Activated CD8-positive, alpha-beta T cell treated with anti-CD3 and anti-CD28 coated beads, Interleukin-2, amount 10 ng/mL, durations not matched to agents 7 days and 5 days (primary cell): ENCODE data around the gene GNAQ. TPM values are rescaled to one million over a fixed set of nuclear protein-coding genes. Genes with fewer than 3 reads are reported as not detected.

ENCODE experiments used
- ATAC-seq: fragments of 150-1000 bp; cut with Tn5 transposase; one replicate; pipeline ENCODE4 v1.10.0; 2021; ENCODE audit warnings: moderate library complexity
- CTCF ChIA-PET: fragments of 350-600 bp; sonication (Branson Sonifier 250); formaldehyde crosslinking; loops from one replicate; lab custom pipeline; 2021; ENCODE audit warnings: antibody characterized with exemption; lab: Charles Lee
- POLR2A ChIA-PET: fragments of 350-600 bp; sonication (Branson Sonifier 250); formaldehyde crosslinking; loops from one replicate; lab custom pipeline; 2021; ENCODE audit warnings: antibody characterized with exemption; lab: Charles Lee
- DNase-seq: peaks from one replicate; pipeline ENCODE4 v3.0.0-alpha.2; 2020
- H3K27ac Mint-ChIP-seq: one replicate; pipeline ENCODE4 v1.8.0; 2021; ENCODE audit warnings: mild to moderate bottlenecking, mixed read lengths
- H3K27me3 Mint-ChIP-seq: one replicate; pipeline ENCODE4 v1.8.0; 2021; ENCODE audit warnings: low read depth, mixed read lengths
- H3K36me3 Mint-ChIP-seq: one replicate; pipeline ENCODE4 v1.8.0; 2021; ENCODE audit warnings: low read depth, mixed read lengths
- H3K4me1 Mint-ChIP-seq: one replicate; pipeline ENCODE4 v1.8.0; 2021; ENCODE audit warnings: low read depth, mixed read lengths
- H3K4me3 Mint-ChIP-seq: one replicate; pipeline ENCODE4 v1.8.0; 2021; ENCODE audit warnings: mild to moderate bottlenecking, mixed read lengths
- H3K9me3 Mint-ChIP-seq: one replicate; pipeline ENCODE4 v1.8.0; 2022; ENCODE audit warnings: mixed read lengths; ENCODE audit not compliant: insufficient read depth
- total RNA-seq, 2 experiments: library from RNA; stranded (reverse); gene quantifications; one replicate each; pipeline ENCODE4 v1.2.3, GENCODE V29; 2021

The GNAQ gene
- total RNA-seq, 2 experiments from 2014 or later = 29.0 to 29.7 TPM

DNA sequence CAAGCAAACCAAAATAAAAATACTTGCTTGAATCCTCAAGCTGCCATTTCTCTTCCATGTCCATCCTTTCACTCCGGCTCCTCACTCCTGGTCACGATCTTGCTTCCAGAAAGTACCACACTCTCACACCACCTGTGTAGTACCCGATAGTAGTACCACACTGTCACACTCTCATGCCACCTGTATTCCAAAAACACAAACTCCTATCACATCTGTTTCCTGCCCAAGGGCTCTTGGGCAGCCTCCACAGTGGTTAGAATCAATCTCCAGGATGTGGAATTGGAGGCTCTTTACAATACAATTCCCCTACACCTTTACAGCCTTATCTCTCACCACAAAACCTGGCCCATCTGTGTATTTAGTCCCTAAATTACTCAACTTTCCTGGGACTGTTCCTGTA lies 130.6 kb downstream of the GNAQ start:
- ChIA-PET POLR2A (no interaction called here), CTCF (no interaction called here)
- peaks cover 9% of the 10 kb centered on the region for H3K36me3 Mint-ChIP-seq
- H3K27me3 Mint-ChIP-seq = no peaks in the 10 kb centered on the region
- no peaks in the 10 kb centered on the region for H3K9me3 Mint-ChIP-seq
- no peak for DNase-seq
- H3K4me1 Mint-ChIP-seq = peaks cover 24% of the 10 kb centered on the region
- no peak overlapping the region for H3K27ac Mint-ChIP-seq
- H3K4me3 Mint-ChIP-seq = no peak overlapping the region
- no peak for ATAC-seq

GRCh38 chr9:77899679-77900354 lies 131.8 kb downstream of the GNAQ start:
- DNase-seq (no peak), ATAC-seq (no peak)
- Mint-ChIP-seq H3K4me1 (peaks cover 22% of the 10 kb centered on the region), H3K27ac (no peak overlapping the region), H3K4me3 (no peak overlapping the region), H3K27me3 (no peaks in the 10 kb centered on the region), H3K9me3 (no peaks in the 10 kb centered on the region), H3K36me3 (peaks cover 13% of the 10 kb centered on the region)
- ChIA-PET POLR2A (no interaction called here), CTCF (interaction anchor here (0.7 to 1.7 kb wide), 4 partner anchors 13 to 135 kb away, joined by 3 to 4 read pairs (median 3); no protein-coding TSS in a partner anchor)

- H3K27me3 Mint-ChIP-seq = no peaks in the 10 kb centered on the region
- ChIA-PET CTCF (interaction anchor here (0.8 to 1.7 kb wide), 3 partner anchors 8 to 136 kb away, joined by 3 to 4 read pairs (median 3); no protein-coding TSS in a partner anchor), POLR2A (no interaction called here)
- peaks cover 13% of the 10 kb centered on the region for H3K36me3 Mint-ChIP-seq
- no peak overlapping the region for H3K27ac Mint-ChIP-seq
- no peak overlapping the region for H3K4me3 Mint-ChIP-seq
- DNase-seq (no peak), ATAC-seq (no peak)
- H3K9me3 Mint-ChIP-seq = no peaks in the 10 kb centered on the region
- H3K4me1 Mint-ChIP-seq = peaks cover 22% of the 10 kb centered on the region
Observed at GRCh38 chr9:77898864-77899263, 132.7 kb downstream of the GNAQ start.

DNA sequence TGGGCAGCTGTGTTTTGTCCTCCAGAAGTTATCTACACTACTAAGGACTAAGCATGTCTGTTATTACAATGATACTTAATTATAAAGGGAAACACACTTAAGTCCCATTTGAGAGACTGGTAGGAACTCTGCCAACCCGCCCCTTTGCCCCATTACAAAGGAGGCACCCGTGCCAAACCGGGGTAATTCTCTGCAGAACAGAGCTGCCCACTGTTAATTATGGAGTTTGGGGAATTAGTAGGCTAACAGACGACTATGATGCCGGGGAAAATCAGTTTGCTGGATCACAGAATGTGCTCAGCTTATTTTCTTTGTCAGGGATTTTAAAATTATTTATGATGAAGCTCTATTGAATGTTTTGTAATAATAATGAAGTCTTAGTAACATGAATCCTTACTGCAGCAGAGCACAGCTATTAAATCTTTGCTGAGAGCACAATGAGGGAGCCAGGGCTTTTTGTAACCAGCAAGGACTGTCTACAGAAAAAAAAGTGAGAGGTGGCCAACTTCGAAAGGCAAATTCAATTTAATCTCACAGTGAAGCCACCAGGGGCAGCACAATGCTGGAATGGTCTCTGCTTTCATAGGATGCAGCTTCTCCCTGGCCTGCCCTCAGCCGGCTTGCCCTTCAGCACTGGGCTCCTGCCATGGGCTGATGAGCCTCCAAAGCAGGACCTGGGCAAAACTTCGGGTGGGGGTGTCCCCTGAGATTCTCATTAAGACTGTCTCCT lies 134.5 kb downstream of the GNAQ start:
- POLR2A ChIA-PET = interaction anchor here (0.5 kb wide), 1 partner anchor 333 kb away, joined by 4 read pairs; no protein-coding TSS in a partner anchor
- no peak overlapping the region for H3K27ac Mint-ChIP-seq

DNA sequence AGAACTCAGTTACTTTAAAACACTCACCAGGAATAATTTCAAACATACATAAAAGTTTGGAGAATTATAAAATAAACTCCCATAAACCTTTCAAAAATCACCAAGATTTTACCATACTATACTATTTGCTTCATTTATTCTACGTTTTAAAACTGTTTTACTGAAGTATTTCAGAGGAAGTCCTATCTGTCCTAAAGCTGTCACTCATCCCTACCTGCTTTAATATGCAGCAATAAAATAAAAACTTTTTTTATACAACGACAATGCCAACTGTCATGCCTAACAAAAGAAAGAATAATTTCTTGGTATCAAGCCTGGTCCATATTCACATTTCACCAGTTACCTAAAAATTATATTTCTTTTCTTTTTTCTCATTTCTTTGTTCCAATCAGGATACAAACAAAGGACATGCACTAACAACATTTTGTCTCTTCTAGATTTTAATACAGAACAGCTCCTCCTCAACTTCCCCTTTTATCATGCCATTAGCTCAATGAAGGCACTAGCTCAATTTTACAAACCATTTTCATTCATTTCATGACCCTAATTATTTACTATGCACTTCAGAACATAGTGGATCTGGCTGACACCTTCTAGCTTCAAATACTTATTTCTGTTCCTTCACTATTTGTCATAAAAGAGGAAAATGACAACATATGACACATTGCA lies 135.2 kb downstream of the GNAQ start:
- ATAC-seq = no peak
- Mint-ChIP-seq H3K9me3 (no peaks in the 10 kb centered on the region), H3K4me3 (no peak overlapping the region), H3K4me1 (peaks cover 21% of the 10 kb centered on the region), H3K27ac (no peak overlapping the region), H3K36me3 (peaks cover 8% of the 10 kb centered on the region), H3K27me3 (no peaks in the 10 kb centered on the region)
- DNase-seq = no peak
- ChIA-PET CTCF (interaction anchor here (0.9 to 3.0 kb wide), 17 partner anchors 9 to 440 kb away, joined by 3 to 12 read pairs (median 5); no protein-coding TSS in a partner anchor), POLR2A (no interaction called here)

More for the DNA sequence above, 134.5 kb downstream of the GNAQ start:
- peaks cover 8% of the 10 kb centered on the region for H3K36me3 Mint-ChIP-seq
- H3K4me1 Mint-ChIP-seq = peaks cover 26% of the 10 kb centered on the region
- H3K4me3 Mint-ChIP-seq = no peak overlapping the region
- DNase-seq (no peak), ATAC-seq (no peak)
- CTCF ChIA-PET = interaction anchor here (0.9 to 3.0 kb wide), 16 partner anchors 9 to 440 kb away, joined by 3 to 12 read pairs (median 5); no protein-coding TSS in a partner anchor
- no peaks in the 10 kb centered on the region for H3K27me3 Mint-ChIP-seq
- no peaks in the 10 kb centered on the region for H3K9me3 Mint-ChIP-seq

DNA sequence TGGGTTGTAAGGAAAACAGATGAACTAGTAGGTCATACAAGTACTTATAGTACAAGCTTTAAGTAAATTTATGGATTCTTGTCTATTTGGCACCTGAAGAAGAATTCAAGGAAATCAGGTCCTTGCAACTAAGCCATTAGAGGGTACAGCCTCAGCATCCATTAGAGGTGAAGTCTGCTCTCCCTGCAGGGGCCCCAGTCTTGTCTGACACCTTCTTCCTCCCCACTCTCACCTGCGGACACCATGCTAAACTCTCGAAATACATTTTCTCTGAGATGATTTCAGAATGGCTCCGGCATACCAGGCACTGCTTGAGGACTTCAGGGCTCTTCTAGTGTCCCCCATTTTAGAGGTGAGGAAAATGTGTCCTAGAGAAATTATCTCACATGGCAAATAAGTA lies 137.9 kb downstream of the GNAQ start:
- peaks cover 4% of the 10 kb centered on the region for H3K4me1 Mint-ChIP-seq
- DNase-seq (no peak), ATAC-seq (no peak)
- ChIA-PET CTCF (interaction anchor here (1.2 to 2.2 kb wide), 5 partner anchors 9 to 84 kb away, joined by 3 to 8 read pairs (median 3); no protein-coding TSS in a partner anchor), POLR2A (interaction anchor here (0.6 to 1.4 kb wide), 2 partner anchors 15 to 333 kb away, joined by 3 to 4 read pairs; no protein-coding TSS in a partner anchor)
- no peaks in the 10 kb centered on the region for H3K9me3 Mint-ChIP-seq
- no peaks in the 10 kb centered on the region for H3K27me3 Mint-ChIP-seq
- H3K4me3 Mint-ChIP-seq = no peak overlapping the region
- H3K36me3 Mint-ChIP-seq = peaks cover 4% of the 10 kb centered on the region
- H3K27ac Mint-ChIP-seq = no peak overlapping the region

DNA sequence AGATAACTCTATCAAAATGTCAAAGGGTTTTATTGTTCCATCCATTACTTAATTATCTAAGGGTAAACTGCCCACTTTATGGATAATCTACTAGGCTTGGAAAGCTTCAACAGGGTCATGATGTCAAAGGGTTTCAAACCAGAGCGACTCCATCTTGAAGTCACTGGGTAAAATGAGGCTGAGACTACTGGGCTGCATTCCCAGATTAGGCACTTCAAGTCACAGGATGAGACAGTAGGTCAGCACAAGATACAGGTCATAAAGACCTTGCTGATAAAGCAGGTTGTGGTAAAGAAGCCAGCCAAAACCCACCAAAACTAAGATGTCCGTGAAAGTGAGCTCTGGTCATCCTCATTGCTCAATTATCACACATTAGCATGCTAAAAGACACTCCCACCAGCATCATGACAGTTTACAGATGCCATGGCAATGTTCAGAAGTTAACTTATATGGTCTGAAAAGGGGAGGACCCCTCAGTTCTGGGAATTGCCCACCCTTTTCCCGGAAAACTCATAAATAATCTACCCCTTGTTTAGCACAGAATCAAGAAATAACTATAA lies 138.6 kb downstream of the GNAQ start:
- Mint-ChIP-seq H3K4me1 (peaks cover 4% of the 10 kb centered on the region), H3K4me3 (no peak overlapping the region), H3K36me3 (peaks cover 4% of the 10 kb centered on the region), H3K9me3 (no peaks in the 10 kb centered on the region), H3K27ac (no peak overlapping the region), H3K27me3 (no peaks in the 10 kb centered on the region)
- POLR2A ChIA-PET = interaction anchor here (0.6 to 1.4 kb wide), 2 partner anchors 16 to 334 kb away, joined by 3 to 4 read pairs; no protein-coding TSS in a partner anchor
- DNase-seq (no peak), ATAC-seq (no peak)
- CTCF ChIA-PET = interaction anchor here (0.6 to 2.2 kb wide), 10 partner anchors 8 to 85 kb away, joined by 3 to 8 read pairs (median 4); no protein-coding TSS in a partner anchor

- H3K27me3 Mint-ChIP-seq = no peaks in the 10 kb centered on the region
- ChIA-PET POLR2A (no interaction called here), CTCF (interaction anchor here (1.0 to 1.9 kb wide), 7 partner anchors 20 to 143 kb away, joined by 3 to 7 read pairs (median 4); no protein-coding TSS in a partner anchor)
- H3K27ac Mint-ChIP-seq = no peak overlapping the region
- DNase-seq (no peak), ATAC-seq (no peak)
- H3K4me1 Mint-ChIP-seq = peaks cover 4% of the 10 kb centered on the region
- H3K9me3 Mint-ChIP-seq = no peaks in the 10 kb centered on the region
- peaks cover 4% of the 10 kb centered on the region for H3K36me3 Mint-ChIP-seq
- H3K4me3 Mint-ChIP-seq = no peak overlapping the region
Observed at GRCh38 chr9:77892171-77892570, 139.4 kb downstream of the GNAQ start.

DNA sequence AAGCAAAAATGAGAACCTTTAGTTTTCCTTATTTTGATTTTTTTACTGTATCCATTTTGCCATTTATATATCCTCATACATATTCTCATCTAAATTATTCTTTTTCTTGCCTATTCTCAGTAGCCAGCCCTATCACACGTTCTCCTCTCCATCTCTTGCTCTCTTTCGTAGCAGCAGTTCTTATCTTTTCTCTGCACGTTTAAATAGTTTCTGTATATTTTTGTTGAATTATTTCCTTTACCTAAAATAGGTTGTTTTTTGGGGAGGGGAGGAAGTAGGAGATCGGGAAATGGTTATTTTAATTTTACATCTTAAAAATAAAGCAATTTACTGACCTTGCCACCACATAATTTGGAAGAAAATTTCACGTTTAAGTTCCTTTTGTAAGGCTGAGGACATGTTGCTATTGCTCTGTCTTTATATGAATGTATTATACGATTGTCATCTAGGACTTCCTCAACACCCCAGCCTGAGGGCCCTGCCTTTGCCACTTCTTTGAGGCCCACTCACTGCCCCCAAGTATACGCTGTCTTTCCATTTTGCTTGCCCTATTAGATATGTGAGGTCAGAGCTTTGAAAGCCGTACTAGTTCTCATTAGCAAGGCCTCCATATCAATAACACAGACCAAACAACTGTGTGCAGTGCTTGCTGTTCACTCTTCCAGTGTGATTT lies 140.3 kb downstream of the GNAQ start:
- POLR2A ChIA-PET = no interaction called here
- ATAC-seq (no peak), DNase-seq (no peak)
- CTCF ChIA-PET = interaction anchor here (1.1 to 1.9 kb wide), 4 partner anchors 20 to 144 kb away, joined by 3 to 7 read pairs (median 6); no protein-coding TSS in a partner anchor
- peaks cover 4% of the 10 kb centered on the region for H3K4me1 Mint-ChIP-seq
- H3K4me3 Mint-ChIP-seq = no peak overlapping the region
- H3K9me3 Mint-ChIP-seq = no peaks in the 10 kb centered on the region
- no peaks in the 10 kb centered on the region for H3K27me3 Mint-ChIP-seq
- no peak overlapping the region for H3K27ac Mint-ChIP-seq
- peaks cover 4% of the 10 kb centered on the region for H3K36me3 Mint-ChIP-seq

DNA sequence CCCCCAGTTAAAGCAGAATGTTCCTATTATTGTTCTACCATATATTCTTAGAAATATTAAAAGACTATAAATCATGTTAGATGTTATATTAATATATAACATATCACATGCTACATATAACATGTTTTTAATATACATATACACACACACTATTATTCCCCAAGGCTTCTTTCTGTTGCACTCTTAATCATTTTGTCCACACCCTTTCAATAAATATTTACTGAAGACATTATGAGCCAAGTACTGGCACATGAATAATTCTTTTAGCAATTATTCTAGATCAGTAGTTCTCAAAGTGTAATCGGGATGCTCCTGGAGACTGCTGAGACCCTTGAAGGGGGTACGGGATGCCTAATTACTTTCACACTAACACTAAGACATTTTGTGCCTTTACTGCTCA lies 143.9 kb downstream of the GNAQ start:
- no peaks in the 10 kb centered on the region for H3K36me3 Mint-ChIP-seq
- no peak overlapping the region for H3K27ac Mint-ChIP-seq
- DNase-seq (no peak), ATAC-seq (no peak)
- H3K27me3 Mint-ChIP-seq = no peaks in the 10 kb centered on the region
- H3K9me3 Mint-ChIP-seq = no peaks in the 10 kb centered on the region
- H3K4me3 Mint-ChIP-seq = no peak overlapping the region
- H3K4me1 Mint-ChIP-seq = peaks cover 16% of the 10 kb centered on the region
- ChIA-PET CTCF (no interaction called here), POLR2A (no interaction called here)
